Measurements from ENCODE around the gene CDKN2B-AS1.

CDKN2B-AS1 gene

DNA sequence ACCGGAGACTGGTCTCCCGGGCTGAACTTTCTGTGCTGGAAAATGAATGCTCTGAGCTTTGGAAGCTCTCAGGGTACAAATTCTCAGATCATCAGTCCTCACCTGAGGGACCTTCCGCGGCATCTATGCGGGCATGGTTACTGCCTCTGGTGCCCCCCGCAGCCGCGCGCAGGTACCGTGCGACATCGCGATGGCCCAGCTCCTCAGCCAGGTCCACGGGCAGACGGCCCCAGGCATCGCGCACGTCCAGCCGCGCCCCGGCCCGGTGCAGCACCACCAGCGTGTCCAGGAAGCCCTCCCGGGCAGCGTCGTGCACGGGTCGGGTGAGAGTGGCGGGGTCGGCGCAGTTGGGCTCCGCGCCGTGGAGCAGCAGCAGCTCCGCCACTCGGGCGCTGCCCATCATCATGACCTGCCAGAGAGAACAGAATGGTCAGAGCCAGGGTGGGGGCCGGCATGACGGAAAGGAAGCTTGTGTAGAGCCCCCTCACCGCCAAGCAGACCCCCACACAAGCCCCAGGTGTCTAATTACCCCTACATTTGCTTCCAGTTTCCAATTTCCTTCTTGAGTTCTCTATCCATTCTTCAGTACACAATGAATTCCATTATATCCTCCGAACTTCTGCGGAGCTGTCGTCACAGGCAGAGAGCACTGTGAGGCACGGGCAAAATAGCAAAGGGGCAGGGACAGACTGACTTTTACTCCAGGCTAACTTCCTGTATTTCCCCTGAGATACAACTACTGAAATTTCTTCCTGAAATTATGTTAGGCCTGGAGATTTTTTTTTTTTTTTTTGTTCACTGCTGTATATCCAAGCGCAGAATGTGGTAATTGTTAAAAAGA lies 23.6 kb upstream of the CDKN2B-AS1 start:
- TF ChIP-seq, protein P1, sequence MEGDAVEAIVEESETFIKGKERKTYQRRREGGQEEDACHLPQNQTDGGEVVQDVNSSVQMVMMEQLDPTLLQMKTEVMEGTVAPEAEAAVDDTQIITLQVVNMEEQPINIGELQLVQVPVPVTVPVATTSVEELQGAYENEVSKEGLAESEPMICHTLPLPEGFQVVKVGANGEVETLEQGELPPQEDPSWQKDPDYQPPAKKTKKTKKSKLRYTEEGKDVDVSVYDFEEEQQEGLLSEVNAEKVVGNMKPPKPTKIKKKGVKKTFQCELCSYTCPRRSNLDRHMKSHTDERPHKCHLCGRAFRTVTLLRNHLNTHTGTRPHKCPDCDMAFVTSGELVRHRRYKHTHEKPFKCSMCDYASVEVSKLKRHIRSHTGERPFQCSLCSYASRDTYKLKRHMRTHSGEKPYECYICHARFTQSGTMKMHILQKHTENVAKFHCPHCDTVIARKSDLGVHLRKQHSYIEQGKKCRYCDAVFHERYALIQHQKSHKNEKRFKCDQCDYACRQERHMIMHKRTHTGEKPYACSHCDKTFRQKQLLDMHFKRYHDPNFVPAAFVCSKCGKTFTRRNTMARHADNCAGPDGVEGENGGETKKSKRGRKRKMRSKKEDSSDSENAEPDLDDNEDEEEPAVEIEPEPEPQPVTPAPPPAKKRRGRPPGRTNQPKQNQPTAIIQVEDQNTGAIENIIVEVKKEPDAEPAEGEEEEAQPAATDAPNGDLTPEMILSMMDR (IDR thresholded peaks at IDR 0.05; ENCODE audit: low read depth, low read length, missing control alignments) = no peak
- H3K4me3 ChIP-seq (ENCODE audit: low read depth, low read length) = no peak overlapping the region
- DNase-seq (ENCODE audit: low read depth) = no peak

DNA sequence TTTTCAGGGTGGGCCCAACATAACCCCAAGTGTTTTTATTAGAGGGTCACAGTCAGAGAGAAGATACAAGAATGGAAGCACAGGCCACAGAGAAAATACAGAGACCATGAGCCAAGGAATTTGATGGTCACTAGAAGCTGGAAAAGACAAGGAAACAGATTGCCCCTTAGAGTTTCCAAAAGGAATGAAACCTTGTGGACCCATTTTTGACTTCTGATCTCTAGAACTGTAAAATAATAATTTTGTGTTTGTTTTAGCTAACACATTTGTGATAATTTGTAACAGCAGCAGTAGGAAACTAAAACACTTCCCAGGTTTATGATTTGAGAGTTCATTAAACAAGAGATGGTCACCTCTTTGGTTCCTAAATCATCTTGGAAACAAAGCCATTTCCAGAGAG lies 22.2 kb upstream of the CDKN2B-AS1 start:
- no peak for DNase-seq (ENCODE audit: low read depth)
- TF ChIP-seq, protein P1 (IDR thresholded peaks at IDR 0.05; ENCODE audit: low read depth, low read length, missing control alignments) = no peak

DNA sequence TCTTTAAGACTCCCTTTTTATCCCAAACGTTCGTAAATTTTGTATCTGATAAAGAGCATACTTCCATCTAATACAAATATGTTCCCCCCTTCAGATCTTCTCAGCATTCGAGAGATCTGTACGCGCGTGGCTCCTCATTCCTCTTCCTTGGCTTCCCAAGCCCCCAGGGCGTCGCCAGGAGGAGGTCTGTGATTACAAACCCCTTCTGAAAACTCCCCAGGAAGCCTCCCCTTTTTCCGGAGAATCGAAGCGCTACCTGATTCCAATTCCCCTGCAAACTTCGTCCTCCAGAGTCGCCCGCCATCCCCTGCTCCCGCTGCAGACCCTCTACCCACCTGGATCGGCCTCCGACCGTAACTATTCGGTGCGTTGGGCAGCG lies 20.3 kb upstream of the CDKN2B-AS1 start:
- peak overlapping the region; percentile 33 for H3K4me3 ChIP-seq (ENCODE audit: low read depth, low read length)
- TF ChIP-seq, protein P1 (IDR thresholded peaks at IDR 0.05; ENCODE audit: low read depth, low read length, missing control alignments) = no peak
- DNase-seq (ENCODE audit: low read depth) = no peak

More for the DNA sequence above, 22.2 kb upstream of the CDKN2B-AS1 start:
- no peak overlapping the region for H3K4me3 ChIP-seq (ENCODE audit: low read depth, low read length)

DNA sequence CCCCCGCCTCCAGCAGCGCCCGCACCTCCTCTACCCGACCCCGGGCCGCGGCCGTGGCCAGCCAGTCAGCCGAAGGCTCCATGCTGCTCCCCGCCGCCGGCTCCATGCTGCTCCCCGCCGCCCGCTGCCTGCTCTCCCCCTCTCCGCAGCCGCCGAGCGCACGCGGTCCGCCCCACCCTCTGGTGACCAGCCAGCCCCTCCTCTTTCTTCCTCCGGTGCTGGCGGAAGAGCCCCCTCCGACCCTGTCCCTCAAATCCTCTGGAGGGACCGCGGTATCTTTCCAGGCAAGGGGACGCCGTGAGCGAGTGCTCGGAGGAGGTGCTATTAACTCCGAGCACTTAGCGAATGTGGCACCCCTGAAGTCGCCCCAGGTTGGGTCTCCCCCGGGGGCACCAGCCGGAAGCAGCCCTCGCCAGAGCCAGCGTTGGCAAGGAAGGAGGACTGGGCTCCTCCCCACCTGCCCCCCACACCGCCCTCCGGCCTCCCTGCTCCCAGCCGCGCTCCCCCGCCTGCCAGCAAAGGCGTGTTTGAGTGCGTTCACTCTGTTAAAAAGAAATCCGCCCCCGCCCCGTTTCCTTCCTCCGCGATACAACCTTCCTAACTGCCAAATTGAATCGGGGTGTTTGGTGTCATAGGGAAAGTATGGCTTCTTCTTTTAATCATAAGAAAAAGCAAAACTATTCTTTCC lies 19.7 kb upstream of the CDKN2B-AS1 start:
- no peak for DNase-seq (ENCODE audit: low read depth)
- TF ChIP-seq, protein P1 (IDR thresholded peaks at IDR 0.05; ENCODE audit: low read depth, low read length, missing control alignments) = no peak
- H3K4me3 ChIP-seq (ENCODE audit: low read depth, low read length) = peak overlapping the region; percentile 33

DNA sequence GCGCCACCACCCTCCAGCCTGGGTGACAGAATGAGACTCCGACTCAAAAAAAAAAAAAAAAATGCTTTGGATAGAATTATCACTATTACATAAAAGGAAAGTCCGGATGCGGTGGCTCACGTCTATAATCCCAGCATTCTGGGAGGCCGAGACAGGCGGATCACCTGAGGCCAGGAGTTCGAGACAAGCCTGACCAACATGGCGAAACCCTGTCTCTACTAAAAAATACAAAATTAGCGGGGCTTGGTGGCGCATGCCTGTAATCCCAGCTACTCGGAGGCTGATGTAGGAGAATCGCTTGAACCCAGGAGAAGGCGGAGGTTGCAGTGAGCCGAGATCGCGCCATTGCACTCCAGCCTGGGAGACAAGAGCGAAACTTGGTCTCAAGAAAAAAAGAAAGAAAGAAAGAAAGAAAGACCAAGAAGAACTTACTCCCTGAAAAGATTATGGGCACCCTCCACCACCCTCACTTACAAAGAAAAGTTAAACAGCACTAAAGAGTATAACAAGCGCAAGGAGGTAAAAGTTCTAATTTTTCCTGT lies 18.2 kb upstream of the CDKN2B-AS1 start:
- TF ChIP-seq, protein P1 (IDR thresholded peaks at IDR 0.05; ENCODE audit: low read depth, low read length, missing control alignments) = no peak
- DNase-seq (ENCODE audit: low read depth) = no peak

DNA sequence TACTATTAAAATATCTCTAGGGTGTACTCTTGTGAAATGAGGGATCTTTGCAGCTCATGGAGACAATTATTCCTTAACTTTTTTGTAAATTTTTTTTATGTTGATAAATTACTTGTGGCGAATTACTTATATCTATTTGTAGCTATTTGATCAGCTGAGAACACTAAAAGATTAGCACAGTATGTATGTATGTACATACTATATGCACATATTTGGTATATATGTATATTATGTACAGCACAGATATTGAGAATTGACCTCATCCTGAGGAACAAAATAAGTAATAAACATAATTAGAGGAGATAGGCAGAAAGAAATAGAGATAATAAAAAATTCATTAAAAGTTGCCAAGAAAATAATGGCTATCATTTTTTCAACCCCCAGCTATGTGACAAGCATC lies 12.2 kb upstream of the CDKN2B-AS1 start:
- TF ChIP-seq, protein P1 (IDR thresholded peaks at IDR 0.05; ENCODE audit: low read depth, low read length, missing control alignments) = no peak
- H3K4me3 ChIP-seq (ENCODE audit: low read depth, low read length) = no peak overlapping the region
- no peak for DNase-seq (ENCODE audit: low read depth)

More for the DNA sequence above, 18.2 kb upstream of the CDKN2B-AS1 start:
- H3K4me3 ChIP-seq (ENCODE audit: low read depth, low read length) = no peak overlapping the region
